GM19099 (cell line): ENCODE results near the gene OIT3.

ENCODE experiments used
- POLR2A ChIP-seq: IDR thresholded peaks from 3 replicates; pipeline ENCODE4 v1.6.1; 2011; ENCODE audit warnings: low read depth; ENCODE audit not compliant: insufficient read length; ENCODE audit errors: extremely low read depth

The OIT3 gene

DNA sequence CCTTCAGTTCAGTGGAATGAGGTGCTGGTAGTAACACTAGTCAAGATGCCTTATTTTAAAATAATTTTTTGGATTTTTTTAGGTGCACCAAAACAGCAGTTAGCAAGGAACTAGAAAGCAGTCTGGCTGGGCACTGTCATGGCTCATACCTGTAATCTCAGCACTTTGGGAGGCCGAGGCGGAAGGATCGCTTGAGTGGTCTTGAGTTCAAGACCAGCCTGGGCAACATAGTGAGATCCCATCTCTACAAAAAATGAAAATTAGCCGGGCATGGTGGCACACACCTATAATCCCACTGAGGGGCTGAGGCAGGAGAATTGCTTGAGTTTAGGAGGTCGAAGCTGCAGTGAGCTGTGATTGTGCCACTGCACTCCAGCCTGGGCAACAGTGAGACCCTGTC is 35.3 kb downstream of the OIT3 start:
- TF ChIP-seq POLR2A: no peak

DNA sequence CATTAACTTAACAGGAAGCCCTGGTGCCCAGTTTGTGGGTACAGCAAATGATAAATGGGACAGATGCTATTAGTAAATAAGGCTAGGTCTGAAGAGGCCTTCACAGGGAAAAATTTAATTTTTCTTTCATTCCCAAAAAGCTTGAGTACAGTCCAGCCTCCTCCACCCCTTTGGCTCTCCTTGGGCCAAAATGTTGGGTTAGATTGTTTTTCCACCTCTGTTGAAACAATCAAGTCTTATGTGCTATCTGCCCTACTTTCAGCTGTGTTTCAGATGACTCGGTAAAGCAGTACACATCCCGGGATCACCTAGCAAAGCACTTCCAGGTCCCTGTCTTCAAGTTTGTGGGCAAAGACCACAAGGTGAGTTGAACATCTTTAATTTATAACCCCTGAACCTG is 36.7 kb downstream of the OIT3 start:
- no peak for TF ChIP-seq POLR2A

- no peak for TF ChIP-seq POLR2A
These were observed 38.9 kb downstream of the OIT3 start for GRCh38 chr10:72932259-72933015.

- TF ChIP-seq POLR2A: no peak
These were observed 41.8 kb downstream of the OIT3 start for GRCh38 chr10:72935361-72935760.

GRCh38 chr10:72943498-72944234 is 50.1 kb downstream of the OIT3 start:
- no peak for TF ChIP-seq POLR2A

DNA sequence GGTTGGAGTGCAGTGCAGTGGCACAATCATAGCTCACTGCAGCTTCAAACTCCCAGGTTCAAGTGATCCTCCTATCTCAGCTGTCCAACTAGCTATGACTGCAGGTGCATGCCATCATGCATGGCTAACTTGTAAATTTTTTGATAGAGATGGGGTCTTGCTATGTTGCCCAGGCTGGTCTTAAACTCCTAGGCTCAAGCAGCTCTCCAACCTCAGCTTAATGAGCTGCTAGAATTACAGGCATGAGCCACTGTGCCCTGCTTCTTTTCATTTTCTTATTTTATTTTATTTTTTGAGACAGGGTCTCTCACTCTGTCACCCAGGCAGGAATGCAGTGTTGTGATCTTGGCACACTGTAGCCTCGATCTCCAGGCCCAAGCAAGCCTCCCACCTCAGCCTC is 53.4 kb downstream of the OIT3 start:
- TF ChIP-seq POLR2A: no peak

DNA sequence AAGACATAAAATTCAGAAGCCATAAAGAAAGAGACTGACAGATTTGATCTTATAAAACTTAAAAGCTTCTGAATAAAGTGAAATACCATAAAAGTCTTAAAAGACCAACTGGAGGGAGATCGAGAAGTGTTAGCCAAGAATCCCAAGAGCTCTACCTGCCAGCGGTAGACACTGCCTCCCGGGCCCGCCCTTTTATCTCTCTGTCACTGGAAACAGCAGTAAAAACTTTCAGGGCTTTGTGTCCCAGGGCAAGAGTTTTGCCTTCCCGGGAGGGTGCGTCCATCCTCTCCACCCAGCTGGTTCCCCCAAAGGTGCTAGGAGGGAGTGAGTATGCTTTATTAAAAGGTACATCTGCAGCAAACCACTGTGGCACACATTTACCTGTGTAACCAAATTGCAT is 55.2 kb downstream of the OIT3 start:
- no peak for TF ChIP-seq POLR2A

DNA sequence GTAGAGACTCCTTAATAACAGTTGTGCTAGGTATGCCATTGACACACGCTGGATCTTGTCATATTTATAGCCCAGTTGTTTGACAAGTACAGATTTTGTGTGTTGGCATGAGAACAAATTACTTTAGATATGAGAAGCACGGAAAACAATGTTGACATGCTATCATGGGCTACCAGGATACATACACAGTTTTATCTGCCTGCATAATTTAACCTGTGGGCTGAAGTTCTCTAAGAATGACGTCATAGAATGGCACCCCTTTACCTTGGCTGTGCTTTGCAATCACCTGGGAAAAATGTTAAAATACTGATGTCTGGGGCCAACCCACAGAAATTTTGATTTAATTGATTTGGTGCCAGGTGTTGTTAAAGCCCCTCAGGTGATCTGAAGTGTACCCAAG is 58.2 kb downstream of the OIT3 start:
- no peak for TF ChIP-seq POLR2A

GRCh38 chr10:72952189-72952588 is 58.6 kb downstream of the OIT3 start:
- no peak for TF ChIP-seq POLR2A

DNA sequence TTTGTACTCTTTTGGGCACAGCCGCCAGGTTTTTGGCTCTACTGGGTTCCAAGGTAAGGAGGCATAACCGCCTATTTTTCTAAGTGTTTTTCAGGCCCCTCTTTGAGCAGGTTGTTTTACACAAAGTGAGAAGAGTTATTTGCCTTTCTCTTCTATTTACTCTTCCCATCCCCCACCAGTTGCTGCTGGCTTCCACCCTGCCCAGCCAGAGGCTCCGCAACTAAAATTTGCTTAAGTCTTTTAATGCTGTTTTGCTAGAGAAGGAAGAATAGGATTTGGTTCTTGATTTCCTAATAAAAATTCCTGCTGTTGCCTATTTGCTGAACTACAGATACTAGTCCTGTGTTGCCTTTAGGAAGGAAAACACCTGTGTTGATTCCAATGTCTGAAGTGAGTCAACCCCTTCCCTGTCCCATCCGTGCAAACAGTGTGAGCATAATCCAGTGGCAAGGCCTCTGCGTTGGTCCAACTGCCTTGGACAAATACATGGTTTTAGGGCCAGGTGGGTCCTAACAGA is 59.2 kb downstream of the OIT3 start:
- no peak for TF ChIP-seq POLR2A

DNA sequence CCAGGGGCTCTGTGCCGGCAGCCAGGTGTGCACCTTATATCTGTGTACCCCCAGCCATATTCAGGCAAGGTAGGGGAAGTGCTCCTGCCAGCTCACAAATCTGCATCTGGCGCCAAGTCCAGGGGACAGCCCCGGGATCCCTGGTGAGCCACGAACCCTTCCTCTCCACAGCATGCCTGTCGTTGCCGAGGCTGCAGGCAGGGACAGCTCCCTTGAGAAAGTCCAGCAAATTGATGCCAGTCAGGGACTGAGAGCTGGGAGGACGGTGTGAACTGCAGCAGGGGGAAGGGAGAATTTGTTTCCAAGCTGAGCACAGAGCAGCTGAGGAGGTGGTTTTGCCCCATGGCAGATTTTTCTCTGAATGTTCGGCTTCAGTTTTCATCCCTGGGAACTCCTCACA is 60.1 kb downstream of the OIT3 start:
- no peak for TF ChIP-seq POLR2A

GRCh38 chr10:72954230-72954595 is 60.7 kb downstream of the OIT3 start:
- TF ChIP-seq POLR2A: no peak

DNA sequence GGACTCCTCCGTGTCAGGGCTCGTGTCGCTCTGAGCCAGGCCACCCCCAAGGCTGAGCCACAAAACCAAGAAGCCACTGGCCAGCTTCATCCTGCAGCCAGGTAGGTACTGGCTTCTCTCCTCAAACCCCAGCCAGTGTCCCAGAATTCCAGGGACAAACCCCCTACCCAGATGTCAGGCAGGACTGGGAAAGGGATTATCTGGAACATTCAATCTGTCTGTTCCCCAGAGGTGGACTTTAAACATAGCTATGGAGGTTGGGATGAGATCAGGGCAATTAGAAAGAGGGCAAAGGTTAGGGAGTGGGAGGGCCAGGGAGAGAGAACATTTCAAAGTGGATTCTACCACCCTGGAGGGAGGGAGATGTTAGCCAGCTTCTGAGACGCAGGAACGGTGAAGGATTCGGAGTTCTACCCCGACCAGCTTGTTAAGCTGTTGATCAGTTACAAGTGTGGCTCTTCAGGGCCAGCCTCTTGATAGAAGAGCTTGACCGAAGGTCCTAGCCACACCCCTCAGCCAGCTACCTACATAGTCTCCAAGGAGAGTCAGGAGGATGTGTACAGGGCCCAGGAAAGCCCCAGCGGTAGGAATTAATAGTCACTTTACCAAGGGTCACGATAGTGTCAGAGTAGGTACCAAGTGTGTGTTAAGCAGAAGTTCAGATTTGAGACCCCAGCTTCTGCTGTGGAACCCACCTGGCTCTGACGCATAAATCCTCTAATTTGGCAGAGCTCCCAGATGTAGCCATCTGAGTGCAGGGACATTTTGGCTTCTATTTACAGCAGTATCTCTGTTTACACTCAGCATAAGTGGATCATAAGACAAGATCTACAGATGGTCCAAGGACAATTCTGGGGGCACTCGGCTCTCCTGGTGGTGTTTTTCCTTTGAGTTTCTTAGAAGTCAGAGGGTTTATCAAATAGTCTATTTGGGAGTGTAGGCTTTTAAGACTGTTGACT is 61.3 kb downstream of the OIT3 start, which contains the start of gene PLA2G12B:
PLA2G12B (minus strand) TSS at position 211 of the 959 bp plus-strand sequence; CDS start at position 90, 121 bp downstream.
- TF ChIP-seq POLR2A: no peak

GRCh38 chr10:72956001-72956400 is 62.5 kb downstream of the OIT3 start:
- TF ChIP-seq POLR2A: no peak

DNA sequence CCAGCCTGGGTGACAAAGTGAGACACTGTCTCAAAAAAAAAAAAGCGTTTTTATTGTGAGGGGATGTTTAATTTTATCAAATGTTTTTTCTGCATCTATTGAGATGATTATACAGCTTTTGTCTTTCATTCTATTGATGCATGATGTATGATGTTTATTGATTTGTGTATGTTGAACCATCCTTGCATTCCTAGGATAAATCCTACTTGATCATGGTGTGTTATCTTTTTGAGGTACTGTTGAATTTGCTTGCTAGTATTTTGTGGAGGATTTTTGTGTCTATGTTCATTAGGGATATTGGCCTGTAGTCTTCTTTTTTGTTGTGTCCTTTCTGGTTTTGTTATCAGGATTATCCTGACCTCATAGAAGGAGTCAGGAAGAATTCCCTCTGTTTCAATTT is 83.3 kb downstream of the OIT3 start:
- TF ChIP-seq POLR2A: no peak

DNA sequence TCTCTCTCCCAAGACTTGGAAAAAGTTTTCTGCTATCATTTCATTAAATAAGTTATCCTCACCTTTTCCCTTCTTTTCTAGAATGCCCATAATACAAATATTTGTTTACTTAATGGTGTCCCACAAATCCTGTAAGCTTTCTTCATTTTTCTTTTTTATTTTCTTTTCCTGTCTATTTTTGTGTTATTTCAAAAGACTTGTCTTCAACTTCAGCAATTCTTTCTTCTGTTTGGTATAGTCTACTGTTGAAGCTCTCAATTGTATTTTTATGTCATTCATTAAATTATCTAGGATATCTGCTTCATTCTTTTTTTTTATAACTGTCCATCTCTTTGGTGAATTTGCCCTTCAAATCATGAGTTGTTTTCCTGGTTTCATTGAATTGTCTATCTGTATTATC is 86.2 kb downstream of the OIT3 start:
- TF ChIP-seq POLR2A: no peak

GRCh38 chr10:72980348-72980747 is 86.8 kb downstream of the OIT3 start:
- TF ChIP-seq POLR2A: no peak
